ENCODE results near the gene NAGPA. TPM values are rescaled to one million over a fixed set of nuclear protein-coding genes. Genes with fewer than 3 reads are reported as not detected.
A peak's percentile ranks its signal among the peaks of the same experiment; 100 is the strongest.

The NAGPA gene
- total RNA-seq, 2 experiments from 2014 or later: 10.1 to 11.3 TPM

GRCh38 chr16:5024632-5025031, 9.1 kb downstream of the NAGPA start:
- Mint-ChIP-seq H3K4me1 (ENCODE audit: low read depth) (no peaks in the 10 kb centered on the region), H3K36me3 (ENCODE audit: low read depth) (no peaks in the 10 kb centered on the region), H3K4me3 (no peak overlapping the region), H3K27me3 (no peaks in the 10 kb centered on the region), H3K27ac (no peak overlapping the region), H3K9me3 (no peaks in the 10 kb centered on the region)
- intact Hi-C loops (cut with micrococcal nuclease): no loop called here
- ATAC-seq: no peak
- POLR2A ChIA-PET: no interaction called here
- DNase-seq: no peak
- peak; percentile 11 for TF ChIP-seq CTCF (IDR thresholded peaks at IDR 0.05)
- CTCF ChIA-PET: interaction anchor here (1.1 to 2.0 kb wide), 2 partner anchors 9 to 474 kb away, joined by 3 to 4 read pairs; partner anchors contain the start of gene NAGPA

- no peak overlapping the region for H3K27ac Mint-ChIP-seq
Measured at GRCh38 chr16:5022521-5022920, 11.2 kb downstream of the NAGPA start.

GRCh38 chr16:5020551-5020950, 13.2 kb downstream of the NAGPA start:
- H3K27ac Mint-ChIP-seq: no peak overlapping the region
- ChIA-PET CTCF (no interaction called here), POLR2A (interaction anchor here (1.5 kb wide), 1 partner anchor 12 kb away, joined by 5 read pairs; no protein-coding TSS in a partner anchor)
- DNase-seq (no peak), ATAC-seq (no peak)
- no peak overlapping the region for H3K4me3 Mint-ChIP-seq
- no peaks in the 10 kb centered on the region for H3K27me3 Mint-ChIP-seq
- no peaks in the 10 kb centered on the region for H3K4me1 Mint-ChIP-seq (ENCODE audit: low read depth)
- no peaks in the 10 kb centered on the region for H3K9me3 Mint-ChIP-seq
- no peaks in the 10 kb centered on the region for H3K36me3 Mint-ChIP-seq (ENCODE audit: low read depth)
- TF ChIP-seq CTCF (IDR thresholded peaks at IDR 0.05): no peak
- intact Hi-C loops (cut with micrococcal nuclease): no loop called here

More at GRCh38 chr16:5022521-5022920, 11.2 kb downstream of the NAGPA start:
- no peaks in the 10 kb centered on the region for H3K27me3 Mint-ChIP-seq
- no peak for DNase-seq
- no peaks in the 10 kb centered on the region for H3K9me3 Mint-ChIP-seq
- no peak for TF ChIP-seq CTCF (IDR thresholded peaks at IDR 0.05)
- no peak for ATAC-seq
- no peak overlapping the region for H3K4me3 Mint-ChIP-seq
- H3K4me1 Mint-ChIP-seq (ENCODE audit: low read depth): no peaks in the 10 kb centered on the region
- no peaks in the 10 kb centered on the region for H3K36me3 Mint-ChIP-seq (ENCODE audit: low read depth)
- intact Hi-C loops (cut with micrococcal nuclease): no loop called here
- CTCF ChIA-PET: no interaction called here
- POLR2A ChIA-PET: no interaction called here

GRCh38 chr16:5019775-5020174, 14.0 kb downstream of the NAGPA start:
- Mint-ChIP-seq H3K9me3 (no peaks in the 10 kb centered on the region), H3K4me3 (no peak overlapping the region), H3K27me3 (no peaks in the 10 kb centered on the region), H3K4me1 (ENCODE audit: low read depth) (no peaks in the 10 kb centered on the region), H3K27ac (no peak overlapping the region), H3K36me3 (ENCODE audit: low read depth) (no peaks in the 10 kb centered on the region)
- POLR2A ChIA-PET: no interaction called here
- no peak for ATAC-seq
- TF ChIP-seq CTCF (IDR thresholded peaks at IDR 0.05): no peak
- DNase-seq: no peak
- intact Hi-C loops (cut with micrococcal nuclease): no loop called here
- CTCF ChIA-PET: interaction anchor here (1.2 kb wide), 1 partner anchor 37 kb away, joined by 4 read pairs; no protein-coding TSS in a partner anchor

GRCh38 chr16:5018793-5019192, 14.9 kb downstream of the NAGPA start:
- DNase-seq: no peak
- Mint-ChIP-seq H3K4me3 (no peak overlapping the region), H3K27ac (no peak overlapping the region), H3K9me3 (no peaks in the 10 kb centered on the region), H3K36me3 (ENCODE audit: low read depth) (no peaks in the 10 kb centered on the region), H3K27me3 (no peaks in the 10 kb centered on the region), H3K4me1 (ENCODE audit: low read depth) (no peaks in the 10 kb centered on the region)
- intact Hi-C loops (cut with micrococcal nuclease): no loop called here
- POLR2A ChIA-PET: no interaction called here
- ATAC-seq: no peak
- CTCF ChIA-PET: no interaction called here
- no peak for TF ChIP-seq CTCF (IDR thresholded peaks at IDR 0.05)

Measured in activated CD8-positive, alpha-beta T cell treated with anti-CD3 and anti-CD28 coated beads for 36 hours (primary cell).